Measurements from ENCODE around the gene SDK2. TPM values are rescaled to one million over a fixed set of nuclear protein-coding genes. Genes with fewer than 3 reads are reported as not detected.

Gene SDK2
- total and polyA plus RNA-seq, 9 donors, result 0.40 to 5.4 (median 0.96) TPM

DNA sequence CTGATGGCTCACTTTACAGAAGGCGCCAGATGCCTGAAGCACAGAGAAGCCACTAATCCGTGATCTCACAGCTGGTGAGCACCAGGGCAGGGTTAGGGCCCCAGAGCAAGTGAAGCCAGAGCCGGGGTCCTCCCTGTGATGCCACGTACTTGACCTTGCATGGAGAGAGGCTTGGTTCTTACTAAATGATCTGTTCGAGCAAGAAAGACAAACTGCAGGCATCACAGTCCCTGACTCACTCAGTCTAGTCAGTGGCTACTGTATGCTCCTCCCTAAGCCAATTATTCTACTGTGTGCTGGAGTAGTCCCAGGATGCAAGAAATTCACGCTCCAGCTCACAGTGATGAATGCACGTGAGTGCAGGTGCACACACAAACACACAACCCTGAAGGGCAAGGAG is 55.4 kb downstream of the SDK2 start:
- Histone ChIP-seq H3K4me3 (no peak overlapping the region), H3K27me3 (no peaks in the 10 kb centered on the region), H3K36me3 (no peaks in the 10 kb centered on the region), H3K4me1 (ENCODE audit: insufficient read depth) (no peaks in the 10 kb centered on the region), H3K9me3 (no peaks in the 10 kb centered on the region), H3K27ac (no peak overlapping the region)
- WGBS, 3 donors, result 80 to 86% (median 86%) methylated on average over 7 of the region's 7 CpGs
- DNase-seq, result no peak
- intact Hi-C loops (cut with DNase I), result no loop called here
- TF ChIP-seq EP300 (IDR thresholded peaks at IDR 0.05) (no peak), POLR2A (IDR thresholded peaks at IDR 0.05) (no peak)
- TF ChIP-seq, protein P1, sequence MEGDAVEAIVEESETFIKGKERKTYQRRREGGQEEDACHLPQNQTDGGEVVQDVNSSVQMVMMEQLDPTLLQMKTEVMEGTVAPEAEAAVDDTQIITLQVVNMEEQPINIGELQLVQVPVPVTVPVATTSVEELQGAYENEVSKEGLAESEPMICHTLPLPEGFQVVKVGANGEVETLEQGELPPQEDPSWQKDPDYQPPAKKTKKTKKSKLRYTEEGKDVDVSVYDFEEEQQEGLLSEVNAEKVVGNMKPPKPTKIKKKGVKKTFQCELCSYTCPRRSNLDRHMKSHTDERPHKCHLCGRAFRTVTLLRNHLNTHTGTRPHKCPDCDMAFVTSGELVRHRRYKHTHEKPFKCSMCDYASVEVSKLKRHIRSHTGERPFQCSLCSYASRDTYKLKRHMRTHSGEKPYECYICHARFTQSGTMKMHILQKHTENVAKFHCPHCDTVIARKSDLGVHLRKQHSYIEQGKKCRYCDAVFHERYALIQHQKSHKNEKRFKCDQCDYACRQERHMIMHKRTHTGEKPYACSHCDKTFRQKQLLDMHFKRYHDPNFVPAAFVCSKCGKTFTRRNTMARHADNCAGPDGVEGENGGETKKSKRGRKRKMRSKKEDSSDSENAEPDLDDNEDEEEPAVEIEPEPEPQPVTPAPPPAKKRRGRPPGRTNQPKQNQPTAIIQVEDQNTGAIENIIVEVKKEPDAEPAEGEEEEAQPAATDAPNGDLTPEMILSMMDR (IDR thresholded peaks at IDR 0.05), result no peak

DNA sequence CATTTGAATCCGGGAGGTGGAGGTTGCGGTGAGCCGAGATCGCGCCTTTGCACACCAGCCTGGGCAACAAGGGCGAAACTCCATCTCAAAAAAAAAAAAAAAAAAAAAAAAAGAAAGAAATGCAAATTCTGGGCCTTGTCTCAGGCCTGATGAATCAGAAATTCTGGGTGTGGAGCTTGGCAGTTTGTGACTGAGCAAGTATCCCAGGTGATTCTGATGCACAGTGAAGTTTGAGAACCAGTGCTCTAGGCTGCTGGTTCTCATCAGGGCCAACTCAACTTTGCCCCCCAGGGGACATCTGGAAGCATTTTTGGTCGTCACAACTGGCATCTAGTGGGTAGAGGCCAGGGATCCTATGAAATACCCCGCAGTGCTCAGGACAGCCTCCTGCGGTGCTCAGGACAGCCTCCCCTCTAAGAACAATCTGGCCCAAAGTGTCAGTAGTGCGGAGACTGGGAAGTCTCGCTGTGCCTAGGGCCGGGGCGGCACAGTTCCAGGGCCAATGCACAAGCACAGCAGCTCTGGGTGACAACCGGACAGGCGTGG is 55.9 kb downstream of the SDK2 start:
- 91 to 94% (median 93%) methylated on average over 15 of the region's 15 CpGs for WGBS, 3 donors
- Histone ChIP-seq H3K36me3 (no peaks in the 10 kb centered on the region), H3K27ac (no peak overlapping the region), H3K4me1 (ENCODE audit: insufficient read depth) (no peaks in the 10 kb centered on the region), H3K27me3 (no peaks in the 10 kb centered on the region), H3K4me3 (no peak overlapping the region), H3K9me3 (no peaks in the 10 kb centered on the region)
- DNase-seq, result no peak
- TF ChIP-seq, protein P1 (IDR thresholded peaks at IDR 0.05), result no peak
- no peak for TF ChIP-seq EP300 (IDR thresholded peaks at IDR 0.05)
- no peak for TF ChIP-seq POLR2A (IDR thresholded peaks at IDR 0.05)
- intact Hi-C loops (cut with DNase I), result no loop called here

DNA sequence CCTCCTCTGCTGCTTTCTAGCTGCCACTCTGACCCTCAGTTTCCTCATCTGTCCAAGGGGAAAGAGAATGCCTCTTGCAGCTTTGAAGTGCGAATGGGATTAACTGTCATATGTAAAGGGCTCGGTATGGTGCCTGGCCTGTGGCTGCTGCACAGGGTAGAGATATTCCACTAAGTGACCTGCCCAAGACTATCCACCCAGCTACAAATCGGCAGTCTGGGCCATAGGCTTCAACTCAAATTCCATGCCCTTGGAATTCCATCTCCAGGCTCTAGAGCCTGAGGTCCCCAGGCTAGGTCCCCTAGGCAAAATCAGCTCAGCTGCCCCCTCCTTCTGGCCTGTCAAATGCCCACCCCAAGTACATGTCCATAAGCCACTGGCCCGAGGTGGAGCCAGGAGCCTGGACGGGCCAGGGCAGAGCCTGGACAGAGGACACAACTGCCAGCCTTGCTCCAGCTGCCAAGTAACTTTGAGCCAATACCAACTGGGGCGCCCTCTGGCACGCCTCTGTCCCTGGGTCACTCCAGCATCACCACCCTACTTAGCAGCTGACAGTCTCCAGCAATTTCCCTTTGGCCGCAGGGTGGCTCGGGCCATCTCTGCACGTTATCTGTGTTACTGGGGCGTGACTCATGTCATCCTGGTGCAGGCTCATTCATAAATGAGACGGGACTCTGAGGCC is 57.2 kb downstream of the SDK2 start:
- H3K36me3 ChIP-seq, result no peaks in the 10 kb centered on the region
- H3K4me3 ChIP-seq, result no peak overlapping the region
- no peak overlapping the region for H3K27ac ChIP-seq
- H3K27me3 ChIP-seq, result no peaks in the 10 kb centered on the region
- intact Hi-C loops (cut with DNase I), result no loop called here
- no peak for TF ChIP-seq EP300 (IDR thresholded peaks at IDR 0.05)
- TF ChIP-seq, protein P1 (IDR thresholded peaks at IDR 0.05), result no peak
- TF ChIP-seq POLR2A (IDR thresholded peaks at IDR 0.05), result no peak
- H3K9me3 ChIP-seq, result no peaks in the 10 kb centered on the region
- 85 to 92% (median 87%) methylated on average over 12 of the region's 12 CpGs for WGBS, 3 donors
- DNase-seq, result no peak
- no peaks in the 10 kb centered on the region for H3K4me1 ChIP-seq (ENCODE audit: insufficient read depth)

DNA sequence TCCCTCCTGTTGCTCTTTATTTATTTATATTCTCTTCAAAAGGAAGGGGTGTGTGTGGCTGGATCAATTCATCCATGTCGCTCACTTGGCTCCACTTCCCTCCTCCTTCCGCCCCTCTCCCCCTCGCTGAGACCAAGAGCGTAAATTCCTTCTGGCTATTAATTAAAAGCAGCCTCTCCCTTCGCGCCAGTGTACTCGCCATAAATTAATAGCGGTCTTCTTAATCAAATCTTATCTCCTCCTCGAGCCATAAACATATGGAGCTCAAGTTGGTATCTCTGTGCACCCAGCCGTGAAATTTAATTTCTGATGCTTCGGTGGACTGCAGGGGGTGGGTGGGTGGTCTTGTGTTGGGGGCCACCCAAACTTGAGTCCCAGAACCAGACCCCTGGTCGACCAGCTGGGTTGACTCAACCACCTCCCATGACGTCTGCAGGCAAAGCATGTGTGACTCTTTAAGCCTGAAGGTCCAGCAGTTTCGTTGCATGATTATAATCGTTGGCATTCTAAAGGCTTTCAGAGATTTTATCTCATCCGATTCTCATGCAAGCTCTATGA is 57.9 kb downstream of the SDK2 start:
- WGBS, 3 donors, result 26 to 38% (median 31%) methylated on average over 16 of the region's 16 CpGs
- H3K9me3 ChIP-seq, result no peaks in the 10 kb centered on the region
- no peak for DNase-seq
- intact Hi-C loops (cut with DNase I), result no loop called here
- no peaks in the 10 kb centered on the region for H3K27me3 ChIP-seq
- no peak overlapping the region for H3K27ac ChIP-seq
- H3K4me3 ChIP-seq, result no peak overlapping the region
- no peaks in the 10 kb centered on the region for H3K4me1 ChIP-seq (ENCODE audit: insufficient read depth)
- TF ChIP-seq EP300 (IDR thresholded peaks at IDR 0.05), result no peak
- TF ChIP-seq, protein P1 (IDR thresholded peaks at IDR 0.05), result no peak
- no peaks in the 10 kb centered on the region for H3K36me3 ChIP-seq

All from ovary (tissue), 9 donors.